T-cell (primary cell): ENCODE measurements around the gene GPAT3. TPM values are rescaled to one million over a fixed set of nuclear protein-coding genes. Genes with fewer than 3 reads are reported as not detected.
A peak's percentile ranks its signal among the peaks of the same experiment; 100 is the strongest.

Experiments used
- ATAC-seq, 4 experiments: fragments of 200-7000 bp in 3 of 4; fragments of 150-1000 bp in 1 of 4; cut with Tn5 transposase; replicated peaks in 1 of 4; 1 replicate in 3 of 4; 2 replicates in 1 of 4; pipeline ENCODE4 v1.10.0; 2021; ENCODE audit warnings: moderate library complexity in 3 of 4, mild to moderate bottlenecking in 2 of 4, moderate number of reproducible peaks in 1 of 4
- CTCF ChIA-PET, 2 donors: fragments of 300-600 bp; sonication (Branson Sonifier 250); formaldehyde crosslinking; loops; one replicate each; lab custom pipeline; 2022; ENCODE audit warnings: antibody characterized with exemption in 2 of 2; lab: Charles Lee
- POLR2A ChIA-PET, 2 donors: fragments of 300-600 bp; sonication (Branson Sonifier 250); formaldehyde crosslinking; loops; one replicate each; lab custom pipeline; 2022; ENCODE audit warnings: antibody characterized with exemption in 2 of 2; lab: Charles Lee
- DNase-seq, 35 experiments: peaks; one replicate each; pipeline versions ENCODE4 v3.0.0 to v3.0.0-alpha.2; 2013 to 2023
- H3K27ac ChIP-seq: one replicate; pipeline ENCODE4 v1.5.1; 2013; ENCODE audit warnings: low read length
- H3K27me3 ChIP-seq, 2 experiments: replicated peaks in 1 of 2; 1 replicate in 1 of 2; 2 replicates in 1 of 2; pipeline versions ENCODE4 v1.6.1 to v1.7.0; 2013; ENCODE audit warnings: low read length in 1 of 2, mixed read lengths in 1 of 2; ENCODE audit not compliant: control insufficient read depth in 2 of 2, insufficient read depth in 2 of 2; ENCODE audit errors: extremely low read depth in 1 of 2
- H3K36me3 ChIP-seq, 2 donors: 1 replicate in 1 of 2; 2 replicates in 1 of 2; pipeline versions ENCODE4 v1.6.1 to v1.7.0; 2013; ENCODE audit warnings: low read length in 1 of 2; ENCODE audit not compliant: control insufficient read depth in 2 of 2, insufficient read depth in 1 of 2; ENCODE audit errors: extremely low read depth in 1 of 2
- H3K4me1 ChIP-seq, 2 experiments: 1 replicate in 1 of 2; 2 replicates in 1 of 2; pipeline versions ENCODE4 v1.6.1 to v1.7.0; 2013; ENCODE audit warnings: low read length in 2 of 2, mixed read lengths in 1 of 2; ENCODE audit not compliant: insufficient read depth in 2 of 2, control insufficient read depth in 1 of 2; ENCODE audit errors: extremely low read depth in 1 of 2
- H3K4me3 ChIP-seq, 2 donors: 1 replicate in 1 of 2; 2 replicates in 1 of 2; pipeline versions ENCODE4 v1.5.1 to v1.7.0; 2013; ENCODE audit warnings: mild to moderate bottlenecking in 2 of 2, low read length in 1 of 2, moderate library complexity in 1 of 2; ENCODE audit not compliant: control insufficient read depth in 1 of 2; ENCODE audit errors: extremely low read depth in 1 of 2
- H3K9me3 ChIP-seq: 2 replicates; pipeline ENCODE4 v1.7.0; 2013
- H3K27ac Mint-ChIP-seq, 2 donors: one replicate each; pipeline ENCODE4 v1.8.0; 2020 to 2021; ENCODE audit warnings: mild to moderate bottlenecking in 2 of 2, mixed read lengths in 2 of 2
- H3K27me3 Mint-ChIP-seq, 2 donors: one replicate each; pipeline ENCODE4 v1.8.0; 2021 to 2022; ENCODE audit warnings: mixed read lengths in 2 of 2
- H3K36me3 Mint-ChIP-seq: one replicate; pipeline ENCODE4 v1.8.0; 2021; ENCODE audit warnings: mixed read lengths
- H3K4me1 Mint-ChIP-seq, 3 donors: one replicate each; pipeline ENCODE4 v1.8.0; 2020 to 2022; ENCODE audit warnings: mixed read lengths in 3 of 3, mild to moderate bottlenecking in 1 of 3
- H3K4me3 Mint-ChIP-seq, 3 donors: one replicate each; pipeline ENCODE4 v1.8.0; 2020 to 2022; ENCODE audit warnings: mild to moderate bottlenecking in 3 of 3, mixed read lengths in 3 of 3, moderate library complexity in 3 of 3
- H3K9me3 Mint-ChIP-seq, 3 donors: one replicate each; pipeline ENCODE4 v1.8.0; 2020 to 2022; ENCODE audit warnings: mixed read lengths in 3 of 3
- WGBS: methylation state at CpG from one replicate; pipeline ENCODE4 v1.1.5; 2013; ENCODE audit warnings: missing lambda C conversion rate; ENCODE audit not compliant: insufficient coverage; 5-methylcytosine and 5-hydroxymethylcytosine counted together
- total RNA-seq, 35 experiments: library from RNA in 6 of 35; stranded (reverse) in 6 of 35; fragments of 120-200 nt in 1 of 35; gene quantifications; one replicate each; pipeline versions ENCODE4 v1.2.1 to v1.2.4 and lab custom pipeline; 2013 to 2026

GPAT3 gene
- total RNA-seq, 5 donors from 2014 or later (not counting 1 experiment from before 2014, with no cell fraction given): 2.7 to 8.3 (median 6.1) TPM

- H3K27ac Mint-ChIP-seq: no peak overlapping the region
- Histone ChIP-seq H3K4me3 (no peak overlapping the region), H3K36me3 (no peaks in the 10 kb centered on the region), H3K27me3 (no peaks in the 10 kb centered on the region), H3K9me3 (no peaks in the 10 kb centered on the region), H3K27ac (no peak overlapping the region), H3K4me1 (no peaks in the 10 kb centered on the region)
- no peak for DNase-seq
- CTCF ChIA-PET: no interaction called here
- no peaks in the 10 kb centered on the region for H3K4me1 Mint-ChIP-seq
- H3K4me3 Mint-ChIP-seq: no peak overlapping the region
- H3K9me3 Mint-ChIP-seq: no peaks in the 10 kb centered on the region
- WGBS: no CpG with 5 or more reads among the region's 8 CpGs
- peaks cover 6 to 14% of the 10 kb centered on the region in 2 donors for H3K27me3 Mint-ChIP-seq
- no peaks in the 10 kb centered on the region for H3K36me3 Mint-ChIP-seq
- ATAC-seq: no peak
- POLR2A ChIA-PET: no interaction called here
Observed at GRCh38 chr4:83636930-83637329, 101.0 kb downstream of the GPAT3 start.

GRCh38 chr4:83639849-83640493 is 104.1 kb downstream of the GPAT3 start:
- WGBS: 20% methylated on average over 2 of the region's 5 CpGs
- Histone ChIP-seq H3K4me1 (no peaks in the 10 kb centered on the region), H3K36me3 (no peaks in the 10 kb centered on the region), H3K4me3 (no peak overlapping the region), H3K27me3 (peaks cover 0 to 7% of the 10 kb centered on the region in 2 experiments), H3K9me3 (no peaks in the 10 kb centered on the region), H3K27ac (no peak overlapping the region)
- Mint-ChIP-seq H3K36me3 (no peaks in the 10 kb centered on the region), H3K27ac (no peak overlapping the region), H3K9me3 (no peaks in the 10 kb centered on the region), H3K4me1 (peaks cover 2 to 5% (median 2%) of the 10 kb centered on the region in 3 donors), H3K4me3 (no peak overlapping the region), H3K27me3 (peaks cover 9 to 10% of the 10 kb centered on the region in 2 donors)
- POLR2A ChIA-PET: no interaction called here
- CTCF ChIA-PET: interaction anchor here (0.6 to 2.5 kb wide), 6 partner anchors 8 to 939 kb away, joined by 3 to 9 read pairs (median 3); partner anchors contain the start of gene ABRAXAS1 (in 1 of the 2)
- DNase-seq: peak in 28 of 35 experiments; percentile 9 to 83 (median 31)
- ATAC-seq: peak; percentile 52 to 69 (median 66)

GRCh38 chr4:83643036-83643435 is 107.1 kb downstream of the GPAT3 start:
- Histone ChIP-seq H3K27ac (no peak overlapping the region), H3K27me3 (peaks cover 0 to 7% of the 10 kb centered on the region in 2 experiments), H3K4me1 (no peaks in the 10 kb centered on the region), H3K9me3 (no peaks in the 10 kb centered on the region), H3K36me3 (no peaks in the 10 kb centered on the region), H3K4me3 (no peak overlapping the region)
- H3K27me3 Mint-ChIP-seq: peaks cover 7 to 13% of the 10 kb centered on the region in 2 donors
- no peaks in the 10 kb centered on the region for H3K9me3 Mint-ChIP-seq
- DNase-seq (no peak), ATAC-seq (no peak)
- H3K4me1 Mint-ChIP-seq: peaks cover 2 to 6% (median 2%) of the 10 kb centered on the region in 3 donors
- CTCF ChIA-PET: interaction anchor here (0.6 to 2.9 kb wide), 9 partner anchors 10 to 1347 kb away, joined by 3 to 11 read pairs (median 4); no protein-coding TSS in a partner anchor
- POLR2A ChIA-PET: interaction anchor here in 1 of 2 donors (0.6 kb wide), 1 partner anchor 629 kb away, joined by 8 read pairs; no protein-coding TSS in a partner anchor
- WGBS: no CpG with 5 or more reads among the region's 4 CpGs
- no peaks in the 10 kb centered on the region for H3K36me3 Mint-ChIP-seq
- no peak overlapping the region for H3K4me3 Mint-ChIP-seq
- H3K27ac Mint-ChIP-seq: no peak overlapping the region

- Mint-ChIP-seq H3K9me3 (no peaks in the 10 kb centered on the region), H3K27me3 (peaks cover 7 to 13% of the 10 kb centered on the region in 2 donors), H3K27ac (no peak overlapping the region), H3K4me3 (no peak overlapping the region), H3K4me1 (peaks cover 2 to 6% (median 2%) of the 10 kb centered on the region in 3 donors), H3K36me3 (no peaks in the 10 kb centered on the region)
- Histone ChIP-seq H3K27me3 (peaks cover 0 to 7% of the 10 kb centered on the region in 2 experiments), H3K4me1 (no peaks in the 10 kb centered on the region), H3K9me3 (no peaks in the 10 kb centered on the region), H3K27ac (no peak overlapping the region), H3K36me3 (no peaks in the 10 kb centered on the region), H3K4me3 (no peak overlapping the region)
- DNase-seq (peak in 17 of 35 experiments; percentile 2 to 75 (median 17)), ATAC-seq (peak in 3 of 4 experiments; percentile 45 to 58 (median 53))
- ChIA-PET POLR2A (interaction anchor here in 1 of 2 donors (1.0 kb wide), 1 partner anchor 10 kb away, joined by 4 read pairs; no protein-coding TSS in a partner anchor), CTCF (interaction anchor here (0.6 to 2.8 kb wide), 28 partner anchors 9 to 1326 kb away, joined by 3 to 13 read pairs (median 3); no protein-coding TSS in a partner anchor)
- no CpG with 5 or more reads among the region's 5 CpGs for WGBS
Observed at GRCh38 chr4:83644677-83645659, 109.1 kb downstream of the GPAT3 start.

GRCh38 chr4:83646538-83647239 is 110.8 kb downstream of the GPAT3 start:
- no peak for DNase-seq
- Mint-ChIP-seq H3K36me3 (no peaks in the 10 kb centered on the region), H3K4me1 (peaks cover 2 to 6% (median 2%) of the 10 kb centered on the region in 3 donors), H3K27ac (no peak overlapping the region), H3K4me3 (no peak overlapping the region), H3K27me3 (peaks cover 2 to 15% of the 10 kb centered on the region in 2 donors), H3K9me3 (no peaks in the 10 kb centered on the region)
- CTCF ChIA-PET: interaction anchor here (0.7 to 2.8 kb wide), 6 partner anchors 10 to 882 kb away, joined by 3 to 13 read pairs (median 4); partner anchors contain the start of gene GPAT3 (in 1 of the 2)
- Histone ChIP-seq H3K27me3 (peaks cover 0 to 7% of the 10 kb centered on the region in 2 experiments), H3K27ac (no peak overlapping the region), H3K4me1 (no peaks in the 10 kb centered on the region), H3K36me3 (no peaks in the 10 kb centered on the region), H3K4me3 (no peak overlapping the region), H3K9me3 (no peaks in the 10 kb centered on the region)
- ATAC-seq: no peak
- 74% methylated on average over 5 of the region's 7 CpGs for whole genome bisulfite sequencing
- POLR2A ChIA-PET: interaction anchor here in 1 of 2 donors (0.6 kb wide), 1 partner anchor 293 kb away, joined by 7 read pairs; no protein-coding TSS in a partner anchor
